Ammon's horn (tissue), 1 donor: ENCODE results near the gene XIAP.

Experiments used
- DNase-seq: peaks from one replicate; pipeline ENCODE4 v3.0.0-alpha.2; 2016; ENCODE audit warnings: low spot score

XIAP gene

GRCh38 chrX:123960956-123961267 is 101.1 kb downstream of the XIAP start:
- peak; percentile 6 for DNase-seq

DNA sequence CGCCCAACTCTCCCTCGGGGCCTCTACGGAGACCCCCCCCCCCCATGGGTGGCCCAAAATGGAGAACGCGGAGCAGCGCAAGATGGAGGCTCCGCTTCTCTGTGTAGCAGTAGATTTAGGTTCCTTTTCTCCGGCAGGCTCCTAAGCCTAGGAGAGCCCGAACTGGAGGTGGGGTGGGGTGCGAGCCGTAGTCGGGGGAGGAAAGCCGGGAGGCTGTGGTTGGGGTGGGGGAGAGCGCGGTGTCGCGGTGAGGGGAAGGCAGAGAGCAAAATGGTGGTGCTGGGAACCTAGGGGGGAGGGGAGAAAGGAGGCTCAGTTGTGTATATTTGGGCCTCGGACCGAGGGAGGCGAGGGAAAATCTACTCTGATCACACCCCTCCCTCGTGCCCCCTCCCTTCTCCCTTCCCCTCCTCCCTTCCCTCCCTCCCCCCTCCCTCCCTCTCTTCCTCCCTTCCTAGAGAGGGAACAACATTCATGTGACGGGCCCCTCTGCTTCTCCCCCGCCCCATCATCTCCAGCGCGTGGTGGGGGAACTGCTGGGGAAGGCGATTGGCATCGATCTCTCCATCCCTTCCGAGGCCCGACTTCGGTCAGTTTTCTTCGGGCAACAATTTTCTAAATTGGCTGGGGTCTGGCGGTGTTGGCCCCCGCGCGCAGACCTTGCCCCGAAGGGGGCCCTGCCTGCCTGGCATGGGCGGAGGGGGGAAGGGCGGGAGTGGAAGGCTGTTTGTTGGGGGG is 101.6 kb downstream of the XIAP start, which contains the start of gene STAG2:
Gene STAG2, plus strand, starts transcription at position 439 of the 738 bp plus-strand sequence. CDS start 60,922 bp downstream, outside the sequence.
- DNase-seq = peak; percentile 82

- no peak for DNase-seq
Observed at GRCh38 chrX:123962006-123962467, 102.2 kb downstream of the XIAP start.

- DNase-seq = peak; percentile 91
Observed at GRCh38 chrX:123962794-123963373, 103.0 kb downstream of the XIAP start.
